GM19099 (cell line): ENCODE data around the gene FGD6.

Experiments used
- POLR2A ChIP-seq: IDR thresholded peaks from 3 replicates; pipeline ENCODE4 v1.6.1; 2011; ENCODE audit warnings: low read depth; ENCODE audit not compliant: insufficient read length; ENCODE audit errors: extremely low read depth

The FGD6 gene

GRCh38 chr12:95070378-95070777 lies 146.9 kb downstream of the FGD6 start:
- TF ChIP-seq POLR2A: no peak

- no peak for TF ChIP-seq POLR2A
These were observed 151.0 kb downstream of the FGD6 start for GRCh38 chr12:95066091-95066855.

- TF ChIP-seq POLR2A: no peak
These were observed 156.3 kb downstream of the FGD6 start for GRCh38 chr12:95060951-95061350.

GRCh38 chr12:95059984-95060383 lies 157.3 kb downstream of the FGD6 start:
- no peak for TF ChIP-seq POLR2A

- no peak for TF ChIP-seq POLR2A
These were observed 159.8 kb downstream of the FGD6 start for GRCh38 chr12:95057424-95057823.

- no peak for TF ChIP-seq POLR2A
These were observed 162.2 kb downstream of the FGD6 start for GRCh38 chr12:95055057-95055456.

- TF ChIP-seq POLR2A: no peak
These were observed 163.1 kb downstream of the FGD6 start for GRCh38 chr12:95054206-95054605.

GRCh38 chr12:95051241-95051640 lies 166.0 kb downstream of the FGD6 start:
- no peak for TF ChIP-seq POLR2A

- no peak for TF ChIP-seq POLR2A
These were observed 179.4 kb downstream of the FGD6 start for GRCh38 chr12:95037906-95038305.

GRCh38 chr12:95034750-95035149 lies 182.5 kb downstream of the FGD6 start:
- TF ChIP-seq POLR2A: no peak
